Endothelial cell of umbilical vein (primary cell): Measurements from ENCODE around the gene QSOX2. TPM values are rescaled to one million over a fixed set of nuclear protein-coding genes. Genes with fewer than 3 reads are reported as not detected.

ENCODE experiments used
- BruUV-seq: library from RNA; stranded (reverse); fragments of 400-500 nt; replicated peaks from 2 replicates; lab custom pipeline; 2021; lab: Mats Ljungman, UMichigan
- CTCF ChIA-PET: fragments of 300-600, 350-600 bp; sonication (Branson Sonifier 250); formaldehyde crosslinking; loops from one replicate; lab custom pipeline; 2021; ENCODE audit warnings: antibody characterized with exemption, inconsistent platforms; lab: Charles Lee
- POLR2A ChIA-PET: fragments of 300-600, 350-600 bp; sonication (Branson Sonifier 250); formaldehyde crosslinking; loops from one replicate; lab custom pipeline; 2021; ENCODE audit warnings: antibody characterized with exemption, inconsistent platforms; lab: Charles Lee
- DNase-seq: peaks from one replicate; pipeline ENCODE4 v3.0.0-alpha.2; 2011; ENCODE audit warnings: low read depth, low spot score
- FAIRE-seq: peaks from 2 replicates; lab custom pipeline; 2011; peaks lifted over from hg19 to GRCh38; lab: Jason Lieb, UNC
- H2AFZ ChIP-seq: 2 replicates; pipeline ENCODE4 v1.6.0; 2012; ENCODE audit warnings: low read depth, low read length, control low read depth, inconsistent platforms
- H3K27ac ChIP-seq: 2 replicates; pipeline ENCODE4 v1.5.1; 2011; ENCODE audit warnings: low read depth, mild to moderate bottlenecking, control low read depth, low read length, moderate library complexity; ENCODE audit not compliant: insufficient read depth
- H3K27me3 ChIP-seq, 2 experiments: 2 replicates each; pipeline versions ENCODE4 v1.6.0 to v1.6.1; 2011; ENCODE audit warnings: low read length in 2 of 2, mixed read lengths in 1 of 2; ENCODE audit not compliant: control insufficient read depth in 2 of 2, insufficient read depth in 2 of 2
- H3K36me3 ChIP-seq, 2 experiments: 2 replicates in 1 of 2; 3 replicates in 1 of 2; pipeline ENCODE4 v1.5.1; 2011; ENCODE audit warnings: low read length in 2 of 2, mild to moderate bottlenecking in 1 of 2, moderate library complexity in 1 of 2; ENCODE audit not compliant: control insufficient read depth in 2 of 2, insufficient read depth in 2 of 2; ENCODE audit errors: extremely low read depth in 1 of 2
- H3K4me1 ChIP-seq: 3 replicates; pipeline ENCODE4 v1.5.1; 2011; ENCODE audit warnings: mild to moderate bottlenecking, low read length; ENCODE audit not compliant: control insufficient read depth, insufficient read depth; ENCODE audit errors: extremely low read depth
- H3K4me2 ChIP-seq: 2 replicates; pipeline ENCODE4 v1.6.1; 2011; ENCODE audit warnings: low read length, control low read depth, mixed read lengths; ENCODE audit not compliant: insufficient read depth
- H3K4me3 ChIP-seq, 3 experiments: fragments of 200-600 bp in 1 of 3; sonication (generic), shearing (Covaris generic) in 1 of 3; replicated peaks in 1 of 3; 2 replicates each; pipeline ENCODE4 v1.5.1; 2011 to 2016; ENCODE audit warnings: control low read depth in 3 of 3, low read length in 3 of 3, mild to moderate bottlenecking in 2 of 3, inconsistent platforms in 1 of 3, low read depth in 1 of 3, moderate library complexity in 1 of 3; ENCODE audit not compliant: insufficient read depth in 1 of 3
- H3K79me2 ChIP-seq: 2 replicates; pipeline ENCODE4 v1.6.0; 2012; ENCODE audit warnings: low read length, inconsistent platforms; ENCODE audit not compliant: control insufficient read depth, insufficient read depth
- H3K9ac ChIP-seq: replicated peaks from 2 replicates; pipeline ENCODE3; 2011; ENCODE audit warnings: low read length, control low read depth; ENCODE audit not compliant: insufficient read depth; ENCODE audit errors: extremely low read depth
- H3K9me1 ChIP-seq: replicated peaks from 3 replicates; pipeline ENCODE4 v1.6.0; 2011; ENCODE audit warnings: mild to moderate bottlenecking, low read length; ENCODE audit not compliant: control insufficient read depth, insufficient read depth; ENCODE audit errors: extremely low read depth
- H3K9me3 ChIP-seq: replicated peaks from 2 replicates; pipeline ENCODE4 v1.5.1; 2012; ENCODE audit warnings: low read length, inconsistent platforms; ENCODE audit not compliant: control insufficient read depth, insufficient read depth
- H4K20me1 ChIP-seq: replicated peaks from 2 replicates; pipeline ENCODE3; 2011; ENCODE audit warnings: mild to moderate bottlenecking, low read length; ENCODE audit not compliant: control insufficient read depth, insufficient read depth; ENCODE audit errors: extremely low read depth
- EZH2 ChIP-seq: IDR thresholded peaks from 2 replicates; pipeline ENCODE4 v1.6.1; 2012; ENCODE audit warnings: borderline replicate concordance, low read depth, mild to moderate bottlenecking, moderate library complexity, low read length, inconsistent platforms; ENCODE audit not compliant: severe bottlenecking
- FOS ChIP-seq: IDR thresholded peaks from 2 replicates; pipeline ENCODE4 v1.6.1; 2011; ENCODE audit warnings: mild to moderate bottlenecking, low read length, moderate library complexity, borderline replicate concordance; ENCODE audit not compliant: insufficient read depth
- GATA2 ChIP-seq: IDR thresholded peaks from 2 replicates; pipeline ENCODE4 v1.7.0; 2011; ENCODE audit warnings: low read depth, mild to moderate bottlenecking, moderate library complexity, mixed read lengths, low read length; ENCODE audit not compliant: insufficient read length, insufficient read depth
- JUN ChIP-seq: IDR thresholded peaks from 2 replicates; pipeline ENCODE4 v1.6.1; 2011; ENCODE audit warnings: borderline replicate concordance, low read depth; ENCODE audit not compliant: insufficient read length, insufficient read depth
- MYC ChIP-seq: IDR thresholded peaks from one replicate; pipeline ENCODE4 v1.6.1; 2011; ENCODE audit warnings: mild to moderate bottlenecking, low read depth, low read length
- POLR2A ChIP-seq: IDR thresholded peaks from 2 replicates; pipeline ENCODE4 v1.6.1; 2012; ENCODE audit warnings: low read depth, mild to moderate bottlenecking, control low read depth, low read length
- dilution Hi-C: fragments of 300-500 bp; cut with MboI; formaldehyde crosslinking; loops from one replicate; pipeline ENCODE4 v1.15.0; 2019; ENCODE audit warnings: low sequenced_read_pairs; ENCODE audit not compliant: extremely low pct_ligation_motif_present
- intact Hi-C: fragments of 100-400 bp; cut with micrococcal nuclease; formaldehyde crosslinking; loops from one replicate; pipeline ENCODE4 v1.10.0; 2022
- polyA plus RNA-seq, 4 experiments: library from polyadenylated mRNA; depleted of rRNA in 3 of 4; stranded (reverse) in 3 of 4; unstranded in 1 of 4; fragments of >200 nt; gene quantifications; 2 replicates each; pipeline versions ENCODE4 v1.2.1 to v1.2.3, GENCODE V29; 2011 to 2012; ENCODE audit warnings: missing spikeins in 1 of 4
- total RNA-seq: library from RNA; stranded (reverse); gene quantifications from 2 replicates; pipeline ENCODE4 v1.2.3, GENCODE V29; 2021

Gene QSOX2
- total and polyA plus RNA-seq, 2 donors (not counting 3 experiments of a cell fraction or from before 2014, with no cell fraction given): 16.4 to 23.4 TPM

DNA sequence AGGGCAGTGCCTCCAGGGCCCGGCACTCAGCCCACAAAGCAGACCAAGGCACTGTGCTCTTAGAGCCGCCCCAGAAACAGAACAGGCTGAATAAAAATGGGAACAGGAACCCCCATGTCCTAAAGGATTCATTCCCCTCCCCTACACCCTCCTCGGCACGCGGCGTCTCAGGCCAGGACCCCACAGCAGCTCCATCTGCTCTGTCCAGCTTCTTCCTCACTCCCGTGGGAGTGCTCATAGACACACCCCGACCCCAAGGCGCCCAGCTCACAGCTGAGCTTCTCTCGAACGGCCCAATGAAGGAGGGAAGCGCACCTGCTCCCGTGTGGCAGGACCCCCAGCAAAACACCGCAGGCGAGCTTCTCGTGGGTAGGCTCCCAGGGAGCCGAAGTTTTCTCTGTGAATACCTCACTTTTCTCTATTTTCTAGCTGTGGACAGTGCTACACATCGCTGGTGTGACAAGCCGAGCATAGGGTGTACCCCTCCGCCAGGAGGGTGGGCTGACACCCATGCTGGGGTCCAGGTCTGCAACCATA lies 15.4 kb upstream of the QSOX2 start:
- H3K9ac ChIP-seq: no peak overlapping the region
- POLR2A ChIA-PET: no interaction called here

DNA sequence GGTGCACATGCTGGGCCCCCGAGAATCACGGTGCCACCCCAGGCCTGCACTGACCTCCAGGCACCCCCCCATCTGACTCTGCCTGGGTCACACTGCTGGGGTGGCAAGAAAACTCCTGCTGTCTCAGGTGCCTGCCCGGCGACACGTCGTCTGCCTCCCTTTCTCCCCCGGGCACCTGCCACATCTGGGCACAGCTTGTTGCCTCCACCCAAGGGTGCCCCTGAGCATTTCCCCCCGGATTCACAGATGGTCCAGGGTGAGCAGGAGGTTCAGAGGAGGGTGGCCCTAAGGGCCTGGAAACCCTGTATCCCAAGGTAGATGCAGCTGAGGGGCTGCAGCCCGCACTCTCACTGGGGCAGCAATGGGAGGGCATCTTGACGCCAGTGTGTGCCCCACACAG lies 14.9 kb upstream of the QSOX2 start:
- BruUV-seq: no TSS peak
- intact Hi-C loops: no loop called here
- Histone ChIP-seq H3K36me3 (no peaks in the 10 kb centered on the region), H2AFZ (no peak overlapping the region), H3K4me2 (no peak overlapping the region), H3K4me1 (no peaks in the 10 kb centered on the region), H3K4me3 (no peak overlapping the region), H3K9me3 (no peaks in the 10 kb centered on the region), H3K27me3 (no peaks in the 10 kb centered on the region), H3K9me1 (no peaks in the 10 kb centered on the region), H3K9ac (no peak overlapping the region), H4K20me1 (no peaks in the 10 kb centered on the region), H3K27ac (no peak overlapping the region), H3K79me2 (no peaks in the 10 kb centered on the region)
- POLR2A ChIA-PET: no interaction called here
- FAIRE-seq (no peak), DNase-seq (no peak)
- no peak for TF ChIP-seq JUN
- TF ChIP-seq EZH2: no peak
- CTCF ChIA-PET: interaction anchor here (0.7 kb wide), 1 partner anchor 138 kb away, joined by 3 read pairs; no protein-coding TSS in a partner anchor
- dilution Hi-C loops: no loop called here

More for the DNA sequence above, 15.4 kb upstream of the QSOX2 start:
- H3K4me2 ChIP-seq: no peak overlapping the region
- no peaks in the 10 kb centered on the region for H3K9me3 ChIP-seq
- dilution Hi-C loops: no loop called here
- H3K4me3 ChIP-seq: no peak overlapping the region
- no peak overlapping the region for H2AFZ ChIP-seq
- no peaks in the 10 kb centered on the region for H3K36me3 ChIP-seq
- no peaks in the 10 kb centered on the region for H3K79me2 ChIP-seq
- no peak for DNase-seq
- H4K20me1 ChIP-seq: no peaks in the 10 kb centered on the region
- TF ChIP-seq POLR2A (no peak), EZH2 (no peak), GATA2 (no peak), FOS (no peak), MYC (no peak)
- CTCF ChIA-PET: interaction anchor here (0.7 to 1.1 kb wide), 2 partner anchors 10 to 139 kb away, joined by 3 read pairs; no protein-coding TSS in a partner anchor
- BruUV-seq: no TSS peak
- intact Hi-C loops: no loop called here
- H3K27me3 ChIP-seq: no peaks in the 10 kb centered on the region
- H3K4me1 ChIP-seq: no peaks in the 10 kb centered on the region
- no peaks in the 10 kb centered on the region for H3K9me1 ChIP-seq
- FAIRE-seq: no peak
- no peak overlapping the region for H3K27ac ChIP-seq
